C4-2B (cell line): ENCODE measurements around the gene SPINDOC.

Experiments used
- H3K27ac ChIP-seq: fragments of 450-650 bp; 2 replicates; pipeline ENCODE4 v1.5.1; 2017
- CTCF ChIP-seq: fragments of 450-650 bp; conservative IDR thresholded peaks from 2 replicates; pipeline ENCODE4 v1.5.1; 2017; ENCODE audit warnings: mild to moderate bottlenecking
- ZFX ChIP-seq: fragments of 450-650 bp; IDR thresholded peaks from 2 replicates; pipeline ENCODE4 v1.6.1; 2017

Gene SPINDOC

DNA sequence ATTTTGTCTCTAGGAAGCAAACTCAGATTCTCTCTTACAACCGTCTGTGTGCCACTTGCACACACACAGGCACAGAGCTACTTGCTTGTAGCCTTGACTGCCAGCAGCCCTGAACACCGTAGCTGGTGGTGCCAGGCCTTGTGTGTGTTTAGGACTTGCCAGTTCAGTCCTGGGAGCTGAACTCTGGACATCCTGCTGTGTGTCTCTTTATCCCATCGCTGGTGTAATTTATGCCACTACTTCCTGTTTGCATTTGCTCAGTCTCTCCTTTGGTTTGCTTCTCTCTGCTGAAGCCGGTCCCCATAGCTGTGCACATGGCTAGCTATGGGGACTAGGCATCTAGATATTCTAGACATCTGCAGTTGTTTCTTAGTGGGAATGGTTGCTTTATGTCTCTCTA is 49.7 kb downstream of the SPINDOC start:
- H3K27ac ChIP-seq = peak overlapping the region; percentile 53
- no peak for TF ChIP-seq ZFX
- TF ChIP-seq CTCF = no peak

DNA sequence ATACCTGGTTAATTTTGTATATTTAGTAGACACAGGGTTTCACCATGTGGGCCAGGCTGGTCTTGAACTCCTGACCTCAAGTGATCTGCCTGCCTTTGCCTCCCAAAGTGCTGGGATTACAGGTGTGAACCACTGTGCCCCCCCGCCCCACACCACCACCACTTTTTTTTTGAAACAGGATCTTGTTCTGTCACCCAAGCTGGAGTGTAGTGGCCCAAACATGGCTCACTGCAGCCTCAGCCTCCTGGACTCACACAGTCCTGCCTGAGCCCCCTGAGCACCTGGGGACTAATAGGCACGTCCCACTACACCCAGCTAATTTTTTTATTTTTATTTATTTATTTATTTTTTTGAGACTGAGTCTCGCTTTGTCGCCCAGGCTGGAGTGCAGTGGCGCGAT is 50.4 kb downstream of the SPINDOC start:
- H3K27ac ChIP-seq = peak overlapping the region; percentile 53

- H3K27ac ChIP-seq = peak overlapping the region; percentile 37; the same call in 1 of the 2 replicates
- TF ChIP-seq ZFX (no peak), CTCF (no peak)
Observed at GRCh38 chr11:63866211-63866610, 53.0 kb downstream of the SPINDOC start.

DNA sequence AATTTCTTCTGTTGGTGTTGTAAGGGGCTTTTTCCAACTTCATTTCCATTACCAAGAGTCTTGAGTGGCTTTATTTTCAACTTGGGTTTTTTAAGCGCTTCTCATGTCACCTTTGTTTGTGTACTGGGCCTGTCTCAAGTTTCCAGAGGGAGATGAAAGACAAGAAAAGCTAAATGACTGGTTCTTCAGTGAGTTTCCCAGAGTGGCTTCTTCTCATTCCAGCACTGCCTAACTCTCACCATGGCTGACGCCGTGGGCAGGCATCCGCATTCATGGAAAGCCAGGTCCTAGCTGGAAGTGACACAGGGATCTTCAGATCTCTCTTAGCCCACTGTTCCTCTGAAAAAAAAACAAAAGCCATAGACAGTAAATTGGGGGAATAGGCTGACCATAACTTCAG is 54.3 kb downstream of the SPINDOC start:
- TF ChIP-seq ZFX (no peak), CTCF (no peak)
- H3K27ac ChIP-seq = no peak overlapping the region

GRCh38 chr11:63868399-63869064 is 55.3 kb downstream of the SPINDOC start:
- peak overlapping the region; percentile 75 for H3K27ac ChIP-seq
- TF ChIP-seq ZFX (no peak), CTCF (no peak)

DNA sequence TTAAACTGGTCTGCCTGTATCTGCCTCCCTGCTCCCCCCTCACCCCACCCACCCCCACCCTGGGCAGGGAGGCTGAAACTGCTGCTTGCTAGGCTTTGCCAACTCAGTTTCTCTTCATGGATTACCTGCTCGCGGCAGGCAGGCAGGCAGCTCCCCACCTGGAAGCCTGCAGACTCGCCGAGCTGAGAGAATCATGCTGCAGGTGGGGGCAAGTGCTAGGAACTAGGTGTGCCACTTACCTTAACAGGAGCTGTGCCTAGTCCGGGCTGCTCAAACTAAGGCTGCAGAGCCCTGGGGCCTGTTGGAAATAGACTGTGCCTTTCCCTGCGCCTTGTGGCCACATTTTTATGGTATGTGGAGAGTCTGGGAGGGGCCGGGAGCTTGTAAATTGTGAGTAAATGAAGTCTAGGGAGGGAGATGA is 55.9 kb downstream of the SPINDOC start:
- peak overlapping the region; percentile 75 for H3K27ac ChIP-seq
- TF ChIP-seq CTCF = no peak
- TF ChIP-seq ZFX = no peak

DNA sequence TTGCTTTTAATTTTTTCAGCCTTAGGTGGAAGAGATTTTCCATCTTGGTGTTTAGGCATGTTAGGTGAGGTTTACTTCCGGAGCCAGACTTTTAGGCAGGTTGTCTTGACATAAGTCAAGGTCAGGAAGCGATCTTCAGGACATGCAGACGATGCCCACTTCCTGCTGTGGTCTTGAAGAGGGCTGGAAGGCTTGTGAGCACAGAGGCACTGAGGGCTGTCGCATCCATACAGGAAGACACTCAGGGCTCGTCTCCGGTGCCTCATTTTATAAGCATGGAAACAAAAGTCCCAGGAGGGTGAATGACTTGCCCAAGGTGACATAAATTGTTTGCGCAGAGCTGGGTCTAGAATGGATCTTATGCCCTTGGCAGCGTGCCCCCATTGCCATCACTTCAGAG is 56.4 kb downstream of the SPINDOC start:
- TF ChIP-seq ZFX (no peak), CTCF (no peak)
- peak overlapping the region; percentile 75 for H3K27ac ChIP-seq
